SU-DHL-6 (cell line): Measurements from ENCODE around the gene KLHL12.

Experiments
- H2AFZ ChIP-seq: fragments of 200-600 bp; sonication (generic); 2 replicates; pipeline ENCODE4 v1.6.1; 2014; ENCODE audit warnings: low read depth, mild to moderate bottlenecking, moderate library complexity, mixed read lengths, antibody characterized with exemption, low read length; ENCODE audit not compliant: severe bottlenecking
- H3F3A ChIP-seq: fragments of 200-600 bp; shearing (Covaris generic); 2 replicates; pipeline ENCODE4 v1.6.0; 2016; ENCODE audit warnings: antibody characterized with exemption, mild to moderate bottlenecking; ENCODE audit not compliant: insufficient read depth
- H3K27ac ChIP-seq: fragments of 200-600 bp; sonication (generic); 2 replicates; pipeline ENCODE4 v1.5.1; 2016; ENCODE audit warnings: low read depth, mild to moderate bottlenecking, low read length, moderate library complexity, mixed read lengths
- H3K27me3 ChIP-seq: fragments of 200-600 bp; sonication (generic), shearing (Covaris generic); 2 replicates; pipeline ENCODE4 v1.6.0; 2014; ENCODE audit warnings: mild to moderate bottlenecking, low read length
- H3K36me3 ChIP-seq: fragments of 200-600 bp; sonication (generic); 2 replicates; pipeline ENCODE4 v1.6.1; 2014; ENCODE audit warnings: mild to moderate bottlenecking, low read length, mixed read lengths
- H3K4me2 ChIP-seq: fragments of 300-600, 200-600 bp; shearing (Covaris generic), sonication (generic); 2 replicates; pipeline ENCODE4 v1.6.0; 2014; ENCODE audit warnings: low read length, low read depth, mild to moderate bottlenecking; ENCODE audit not compliant: poor library complexity, severe bottlenecking
- H3K4me3 ChIP-seq: fragments of 200-600 bp; sonication (generic); 2 replicates; pipeline ENCODE4 v1.5.1; 2014; ENCODE audit warnings: antibody characterized with exemption, low read length, mild to moderate bottlenecking, mixed read lengths; ENCODE audit not compliant: insufficient read depth, poor library complexity, severe bottlenecking
- H3K79me2 ChIP-seq: fragments of 200-600 bp; sonication (generic); 2 replicates; pipeline ENCODE4 v1.6.1; 2014; ENCODE audit warnings: mild to moderate bottlenecking, low read length, moderate library complexity; ENCODE audit not compliant: insufficient read depth
- H3K9ac ChIP-seq: fragments of 200-600 bp; sonication (generic); 2 replicates; pipeline ENCODE4 v1.7.0; 2014; ENCODE audit warnings: mild to moderate bottlenecking, low read length
- H3K9me2 ChIP-seq: fragments of 200-600 bp; sonication (generic); replicated peaks from 2 replicates; pipeline ENCODE4 v1.6.1; 2014; ENCODE audit warnings: low read length; ENCODE audit not compliant: insufficient read depth
- H3K9me3 ChIP-seq: fragments of 200-600 bp; sonication (generic); 2 replicates; pipeline ENCODE4 v1.6.1; 2014; ENCODE audit warnings: low read length, mixed read lengths; ENCODE audit not compliant: insufficient read depth
- H4K20me1 ChIP-seq: fragments of 200-600 bp; sonication (generic); 2 replicates; pipeline ENCODE4 v1.6.1; 2014; ENCODE audit warnings: low read depth, mild to moderate bottlenecking, antibody characterized with exemption, low read length, moderate library complexity, mixed read lengths
- CTCF ChIP-seq: fragments of 200-600 bp; sonication (generic); IDR thresholded peaks from one replicate; pipeline ENCODE4 v1.5.1; 2017; ENCODE audit warnings: antibody characterized with exemption, mild to moderate bottlenecking, low read length, moderate library complexity; ENCODE audit not compliant: insufficient read depth, poor library complexity, severe bottlenecking
- EZH2phosphoT487 ChIP-seq: fragments of 200-600 bp; sonication (generic), shearing (Covaris generic); conservative IDR thresholded peaks from 2 replicates; pipeline ENCODE4 v1.6.1; 2018; ENCODE audit warnings: mild to moderate bottlenecking, antibody characterized with exemption, low read length, moderate library complexity, mixed read lengths

The KLHL12 gene

GRCh38 chr1:202880062-202880461 is 47.0 kb downstream of the KLHL12 start:
- Histone ChIP-seq H3K9ac (no peak overlapping the region), H3K9me3 (no peaks in the 10 kb centered on the region), H3K36me3 (0 out of 2 replicates have a peak, but pooled peaks cover 11% of the 10 kb centered on the region), H4K20me1 (no peaks in the 10 kb centered on the region; the same call in 1 of the 2 replicates), H3K4me3 (no peak overlapping the region), H3K79me2 (peaks cover 32% of the 10 kb centered on the region), H2AFZ (no peak overlapping the region), H3K9me2 (no peaks in the 10 kb centered on the region), H3F3A (no peaks in the 10 kb centered on the region), H3K27me3 (no peaks in the 10 kb centered on the region), H3K4me2 (no peak overlapping the region), H3K27ac (no peak overlapping the region)
- TF ChIP-seq EZH2phosphoT487, result no peak
- TF ChIP-seq CTCF, result no peak

GRCh38 chr1:202879128-202879527 is 47.9 kb downstream of the KLHL12 start:
- Histone ChIP-seq H4K20me1 (no peaks in the 10 kb centered on the region; the same call in 1 of the 2 replicates), H3K9ac (no peak overlapping the region), H3K79me2 (peaks cover 23% of the 10 kb centered on the region), H3K9me3 (no peaks in the 10 kb centered on the region), H3K9me2 (no peaks in the 10 kb centered on the region), H3K27me3 (no peaks in the 10 kb centered on the region), H3K36me3 (0 out of 2 replicates have a peak, but pooled peaks cover 11% of the 10 kb centered on the region), H3F3A (no peaks in the 10 kb centered on the region), H2AFZ (no peak overlapping the region), H3K4me2 (no peak overlapping the region), H3K4me3 (no peak overlapping the region), H3K27ac (no peak overlapping the region)
- TF ChIP-seq EZH2phosphoT487 (no peak), CTCF (no peak)

GRCh38 chr1:202873026-202873425 is 54.0 kb downstream of the KLHL12 start:
- no peaks in the 10 kb centered on the region; the same call in 1 of the 2 replicates for H4K20me1 ChIP-seq
- no peaks in the 10 kb centered on the region for H3K9me3 ChIP-seq
- no peaks in the 10 kb centered on the region for H3F3A ChIP-seq
- H3K27me3 ChIP-seq, result no peaks in the 10 kb centered on the region
- H3K79me2 ChIP-seq, result no peaks in the 10 kb centered on the region
- H3K4me3 ChIP-seq, result no peak overlapping the region
- H2AFZ ChIP-seq, result no peak overlapping the region
- no peak overlapping the region for H3K4me2 ChIP-seq
- no peak overlapping the region for H3K9ac ChIP-seq
- TF ChIP-seq EZH2phosphoT487 (no peak), CTCF (no peak)
- no peaks in the 10 kb centered on the region for H3K36me3 ChIP-seq
- H3K9me2 ChIP-seq, result no peaks in the 10 kb centered on the region
- no peak overlapping the region for H3K27ac ChIP-seq

- no peak overlapping the region for H2AFZ ChIP-seq
- no peak overlapping the region for H3K9ac ChIP-seq
- no peaks in the 10 kb centered on the region; the same call in 1 of the 2 replicates for H4K20me1 ChIP-seq
- H3K27me3 ChIP-seq, result no peaks in the 10 kb centered on the region
- H3K79me2 ChIP-seq, result no peaks in the 10 kb centered on the region
- no peaks in the 10 kb centered on the region for H3K36me3 ChIP-seq
- H3K27ac ChIP-seq, result no peak overlapping the region
- H3F3A ChIP-seq, result no peaks in the 10 kb centered on the region
- no peaks in the 10 kb centered on the region for H3K9me2 ChIP-seq
- H3K4me2 ChIP-seq, result no peak overlapping the region
- no peak overlapping the region for H3K4me3 ChIP-seq
- TF ChIP-seq EZH2phosphoT487 (no peak), CTCF (no peak)
- no peaks in the 10 kb centered on the region for H3K9me3 ChIP-seq
Observed at GRCh38 chr1:202871367-202871766, 55.7 kb downstream of the KLHL12 start.
